ENCODE results near the gene ANKRD55. TPM values are rescaled to one million over a fixed set of nuclear protein-coding genes. Genes with fewer than 3 reads are reported as not detected.

Gene ANKRD55
- total RNA-seq, 1 donor from 2014 or later = not detected

DNA sequence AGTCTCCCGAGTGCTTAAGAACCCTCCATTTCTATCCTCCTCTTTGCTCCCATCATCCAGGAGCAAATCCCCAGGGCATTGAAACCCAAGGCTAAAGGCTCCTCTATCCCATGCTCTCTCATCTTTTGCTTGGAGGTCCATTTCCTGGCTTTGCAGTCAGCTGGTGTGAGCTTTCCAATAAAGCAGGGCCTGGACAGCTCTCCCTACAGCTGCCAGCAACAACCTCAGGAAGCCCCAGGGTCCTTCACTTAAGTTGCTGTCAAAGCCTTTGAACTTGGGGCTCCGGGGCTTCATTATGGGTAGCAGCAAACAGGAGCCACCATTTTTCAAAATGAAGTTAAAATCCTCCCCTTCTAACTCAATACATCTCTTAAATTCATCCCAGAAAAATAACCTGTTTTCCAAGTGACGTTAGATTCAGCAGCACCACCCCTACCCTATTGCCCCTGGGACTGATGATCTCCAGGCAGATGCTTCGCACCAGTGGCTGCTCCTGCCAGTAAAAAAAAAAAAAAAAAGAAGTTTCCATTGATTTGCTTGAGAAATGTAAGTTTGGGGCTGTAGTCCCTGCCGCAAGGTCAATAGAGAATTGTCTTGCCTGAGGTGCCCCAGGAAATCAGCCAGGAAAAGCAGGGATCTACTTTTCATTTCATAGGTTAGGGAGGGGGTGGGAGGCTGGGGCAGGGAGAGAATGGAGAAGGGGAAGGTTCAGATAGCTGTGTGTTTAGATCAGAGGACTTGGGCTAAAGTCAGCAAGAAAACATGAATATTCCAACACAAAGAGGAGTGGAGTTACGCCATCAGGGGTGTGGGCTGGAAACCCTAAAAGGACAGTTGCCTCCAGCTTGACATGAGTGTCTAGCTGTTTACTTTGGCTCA lies 154.6 kb downstream of the ANKRD55 start:
- Histone ChIP-seq H3K4me3 (no peak overlapping the region), H3K36me3 (no peaks in the 10 kb centered on the region), H3K9me3 (no peaks in the 10 kb centered on the region), H3K4me1 (no peaks in the 10 kb centered on the region), H3K27ac (no peak overlapping the region), H3K27me3 (no peaks in the 10 kb centered on the region)
- intact Hi-C loops (cut with DNase I) = no loop called here
- no peak for DNase-seq (ENCODE audit: low spot score in 2 of 2)
- TF ChIP-seq, protein P1, sequence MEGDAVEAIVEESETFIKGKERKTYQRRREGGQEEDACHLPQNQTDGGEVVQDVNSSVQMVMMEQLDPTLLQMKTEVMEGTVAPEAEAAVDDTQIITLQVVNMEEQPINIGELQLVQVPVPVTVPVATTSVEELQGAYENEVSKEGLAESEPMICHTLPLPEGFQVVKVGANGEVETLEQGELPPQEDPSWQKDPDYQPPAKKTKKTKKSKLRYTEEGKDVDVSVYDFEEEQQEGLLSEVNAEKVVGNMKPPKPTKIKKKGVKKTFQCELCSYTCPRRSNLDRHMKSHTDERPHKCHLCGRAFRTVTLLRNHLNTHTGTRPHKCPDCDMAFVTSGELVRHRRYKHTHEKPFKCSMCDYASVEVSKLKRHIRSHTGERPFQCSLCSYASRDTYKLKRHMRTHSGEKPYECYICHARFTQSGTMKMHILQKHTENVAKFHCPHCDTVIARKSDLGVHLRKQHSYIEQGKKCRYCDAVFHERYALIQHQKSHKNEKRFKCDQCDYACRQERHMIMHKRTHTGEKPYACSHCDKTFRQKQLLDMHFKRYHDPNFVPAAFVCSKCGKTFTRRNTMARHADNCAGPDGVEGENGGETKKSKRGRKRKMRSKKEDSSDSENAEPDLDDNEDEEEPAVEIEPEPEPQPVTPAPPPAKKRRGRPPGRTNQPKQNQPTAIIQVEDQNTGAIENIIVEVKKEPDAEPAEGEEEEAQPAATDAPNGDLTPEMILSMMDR (IDR thresholded peaks at IDR 0.05) = no peak

GRCh38 chr5:56077796-56078233 lies 155.3 kb downstream of the ANKRD55 start:
- intact Hi-C loops (cut with DNase I) = no loop called here
- TF ChIP-seq, protein P1 (IDR thresholded peaks at IDR 0.05) = no peak
- Histone ChIP-seq H3K4me1 (no peaks in the 10 kb centered on the region), H3K36me3 (no peaks in the 10 kb centered on the region), H3K4me3 (no peak overlapping the region), H3K9me3 (no peaks in the 10 kb centered on the region), H3K27ac (no peak overlapping the region), H3K27me3 (no peaks in the 10 kb centered on the region)
- DNase-seq (ENCODE audit: low spot score in 2 of 2) = no peak

GRCh38 chr5:56076486-56076885 lies 156.6 kb downstream of the ANKRD55 start:
- Histone ChIP-seq H3K4me3 (no peak overlapping the region), H3K4me1 (peaks cover 0 to 3% of the 10 kb centered on the region in 2 donors), H3K27me3 (no peaks in the 10 kb centered on the region), H3K9me3 (no peaks in the 10 kb centered on the region), H3K36me3 (no peaks in the 10 kb centered on the region), H3K27ac (no peak overlapping the region)
- no peak for DNase-seq (ENCODE audit: low spot score in 2 of 2)
- TF ChIP-seq, protein P1 (IDR thresholded peaks at IDR 0.05) = no peak
- intact Hi-C loops (cut with DNase I) = no loop called here

DNA sequence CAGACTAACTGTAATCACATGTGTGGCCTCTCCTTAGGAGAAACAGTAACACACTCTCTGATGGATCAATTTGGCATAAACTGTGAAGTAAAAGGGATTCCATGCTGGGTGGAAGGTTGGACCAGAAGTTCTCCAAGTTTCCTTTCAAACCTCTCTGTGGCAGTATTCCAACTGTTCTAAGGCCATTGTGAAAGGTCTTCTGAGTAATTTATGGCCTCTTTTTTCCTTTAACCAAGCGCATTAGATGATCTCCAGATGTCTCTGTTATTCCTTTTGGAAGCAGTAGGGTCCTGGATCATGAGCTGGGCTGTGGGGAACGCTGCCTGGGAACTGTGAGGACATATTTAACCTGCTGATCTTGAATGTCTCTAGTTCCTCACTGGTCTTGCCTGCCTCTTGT lies 157.8 kb downstream of the ANKRD55 start:
- intact Hi-C loops (cut with DNase I) = no loop called here
- DNase-seq (ENCODE audit: low spot score in 2 of 2) = no peak

DNA sequence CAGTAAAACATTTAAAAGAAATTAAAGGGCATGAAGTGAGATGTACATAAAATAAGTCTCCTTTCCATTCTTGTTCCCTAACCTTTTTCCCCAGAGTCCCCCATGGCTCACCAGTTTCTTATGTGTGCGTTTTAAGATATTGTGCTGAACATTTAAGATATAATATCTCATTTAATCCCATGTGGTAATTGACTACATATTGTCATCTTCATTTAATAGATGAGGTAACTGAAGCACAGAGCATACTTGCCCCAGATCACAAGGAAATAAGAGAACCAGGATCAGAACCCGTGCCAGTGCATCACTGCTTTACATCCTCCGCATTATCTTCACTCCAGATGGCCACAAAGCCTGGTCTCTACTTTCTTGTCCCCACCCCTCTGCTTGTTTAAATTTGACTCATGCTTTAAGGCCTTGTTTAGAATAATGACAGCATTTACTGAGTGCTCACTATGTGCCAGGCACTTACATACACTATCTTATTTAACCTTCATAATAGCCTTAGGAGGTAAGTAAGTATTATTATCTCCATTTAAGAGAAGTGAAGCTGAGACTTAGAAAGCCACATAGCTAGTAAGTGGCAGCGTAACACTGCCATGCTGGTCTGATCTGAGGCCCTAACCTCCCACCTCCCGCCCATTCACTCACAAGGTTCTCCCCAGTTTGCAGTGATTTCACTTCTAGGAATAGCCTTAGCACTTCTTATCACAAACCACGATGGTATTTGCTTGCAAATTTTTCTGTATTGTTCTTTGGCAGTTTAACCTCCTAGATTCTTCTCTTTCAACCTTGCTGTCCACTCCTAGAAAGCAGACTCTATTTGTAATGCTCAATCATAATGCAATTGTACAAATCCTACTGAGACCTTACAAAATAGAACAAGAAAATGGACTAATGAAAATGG lies 160.0 kb downstream of the ANKRD55 start:
- no peaks in the 10 kb centered on the region for H3K36me3 ChIP-seq
- intact Hi-C loops (cut with DNase I) = no loop called here

More for the DNA sequence above, 157.8 kb downstream of the ANKRD55 start:
- H3K9me3 ChIP-seq = no peaks in the 10 kb centered on the region
- no peak overlapping the region for H3K4me3 ChIP-seq
- no peaks in the 10 kb centered on the region for H3K36me3 ChIP-seq
- no peaks in the 10 kb centered on the region for H3K27me3 ChIP-seq
- H3K27ac ChIP-seq = no peak overlapping the region
- H3K4me1 ChIP-seq = peaks cover 4 to 13% of the 10 kb centered on the region in 2 donors
- TF ChIP-seq, protein P1 (IDR thresholded peaks at IDR 0.05) = no peak

More for the DNA sequence above, 160.0 kb downstream of the ANKRD55 start:
- Histone ChIP-seq H3K4me1 (peaks cover 4 to 23% of the 10 kb centered on the region in 2 donors), H3K27ac (no peak overlapping the region), H3K4me3 (no peak overlapping the region), H3K9me3 (no peaks in the 10 kb centered on the region), H3K27me3 (no peaks in the 10 kb centered on the region)
- DNase-seq (ENCODE audit: low spot score in 2 of 2) = no peak
- TF ChIP-seq, protein P1 (IDR thresholded peaks at IDR 0.05) = no peak

Measured in ascending aorta (tissue), 2 donors.